Measurements from ENCODE around the gene PRRG4.
A peak's percentile ranks its signal among the peaks of the same experiment; 100 is the strongest.
"Not testable (repeated sequence)": the region's sequence is repeated elsewhere in the genome, so short reads cannot be mapped to it uniquely, and the experiment has no call there.

PRRG4 gene

DNA sequence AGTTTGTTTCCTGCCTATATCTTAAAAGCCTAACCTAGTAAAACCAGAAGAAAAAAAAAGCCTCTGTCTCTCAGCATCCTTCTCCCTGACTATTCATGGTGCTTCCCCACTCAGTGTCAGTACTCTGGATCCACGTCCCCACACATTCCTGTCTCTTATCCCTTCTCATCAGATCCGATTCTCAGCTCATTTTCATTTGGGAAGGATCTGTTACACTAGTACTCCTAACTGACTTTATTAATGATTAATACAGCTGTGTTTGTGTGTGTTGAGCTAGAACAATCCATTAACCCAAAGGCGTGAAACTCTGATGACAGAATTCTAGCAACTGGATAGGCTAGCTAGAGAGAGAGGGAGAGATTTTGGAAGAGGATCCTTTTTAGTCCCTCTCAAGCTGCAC is 1.5 kb downstream of the PRRG4 start:
- no peak for DNase-seq

DNA sequence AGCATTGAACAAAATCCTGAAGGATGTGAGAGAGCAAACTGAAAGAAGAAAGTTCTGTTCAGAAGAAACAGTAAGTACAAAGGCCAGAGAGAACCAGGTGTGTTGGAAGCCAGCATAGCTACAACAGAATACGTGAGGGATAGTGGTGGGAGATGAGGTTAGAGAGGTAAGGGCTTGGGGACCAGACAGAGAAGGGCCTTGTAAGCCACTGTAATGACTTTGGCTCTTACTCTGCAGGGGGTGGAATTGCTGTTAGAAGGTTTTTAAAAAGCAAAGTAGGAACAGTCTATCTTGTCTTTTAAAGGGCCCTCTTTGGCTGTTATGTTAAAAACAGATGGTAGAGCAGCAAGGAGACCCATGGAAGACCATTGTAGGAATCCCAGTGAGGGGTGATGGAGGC is 4.2 kb downstream of the PRRG4 start:
- DNase-seq = no peak

DNA sequence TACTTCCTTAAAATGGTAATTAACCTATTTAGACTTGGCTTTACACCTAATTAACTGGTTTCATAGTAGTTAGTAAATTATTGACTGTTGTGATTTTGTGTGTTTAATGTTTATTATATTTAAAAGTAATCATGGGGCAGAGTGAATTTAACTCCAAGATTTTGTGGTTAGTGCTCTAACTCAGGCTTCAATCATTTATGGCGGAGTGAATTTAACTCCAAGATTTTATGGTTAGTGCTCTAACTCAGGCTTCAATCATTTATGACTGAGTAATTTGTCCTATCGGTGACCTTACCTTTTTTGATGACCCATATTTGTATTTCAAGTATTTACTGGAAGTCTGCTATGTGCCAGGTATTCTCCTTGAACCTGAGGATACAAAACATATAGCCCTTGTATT is 7.2 kb downstream of the PRRG4 start:
- DNase-seq = no peak

DNA sequence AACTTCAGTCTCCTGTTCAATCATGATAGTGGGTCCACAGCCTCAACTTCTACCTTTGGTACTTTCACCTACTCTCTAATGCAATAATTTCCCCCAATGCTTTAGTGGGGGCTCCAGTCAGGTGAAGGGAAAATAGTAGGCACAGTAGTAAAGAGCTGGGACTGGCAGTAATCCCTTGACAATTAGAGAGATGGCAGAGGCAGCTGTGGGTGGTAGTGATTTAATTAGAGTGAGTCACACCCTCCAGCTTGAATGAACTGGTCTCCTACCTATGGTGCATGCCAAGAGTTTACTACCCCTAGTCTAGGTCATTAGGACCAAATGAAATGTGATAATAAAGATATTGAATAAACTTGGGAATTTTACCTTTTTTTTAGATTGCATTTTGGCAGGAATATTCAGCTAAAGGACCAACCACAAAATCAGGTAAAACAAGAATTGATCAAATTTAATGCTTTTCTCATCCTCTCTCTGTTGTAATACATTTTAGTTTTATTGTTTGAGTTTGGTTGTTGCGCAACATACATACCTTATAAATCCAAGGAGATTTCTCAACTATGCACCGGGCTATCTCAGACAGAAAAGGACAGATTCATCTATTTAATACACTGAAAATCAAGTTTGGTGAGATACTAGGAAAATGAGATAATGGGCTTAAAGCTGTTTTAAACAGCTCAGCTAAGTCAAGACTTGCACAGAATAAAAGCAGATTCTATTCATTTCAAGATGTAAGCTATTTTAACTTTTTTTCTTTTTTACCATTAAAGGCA is 9.0 kb downstream of the PRRG4 start:
- peak; percentile 13 for DNase-seq

DNA sequence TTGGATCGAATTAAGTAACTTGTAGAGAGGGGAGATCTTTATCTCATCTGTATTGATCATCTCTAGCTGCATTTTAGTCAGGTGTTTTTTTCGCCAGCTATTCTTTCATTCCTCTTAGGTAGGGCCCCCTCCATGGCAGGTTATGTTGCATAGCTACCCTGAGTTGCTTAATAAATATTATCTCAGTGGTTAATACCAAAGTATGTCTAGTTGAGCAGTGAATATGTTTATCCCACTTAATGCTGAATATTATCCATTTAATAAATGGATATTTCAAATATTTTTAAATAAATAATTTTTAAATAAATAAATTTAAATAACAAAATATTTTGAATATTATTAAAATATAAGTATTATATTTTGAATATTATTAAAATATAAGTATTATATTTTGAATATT is 9.6 kb downstream of the PRRG4 start:
- DNase-seq = peak; percentile 4

DNA sequence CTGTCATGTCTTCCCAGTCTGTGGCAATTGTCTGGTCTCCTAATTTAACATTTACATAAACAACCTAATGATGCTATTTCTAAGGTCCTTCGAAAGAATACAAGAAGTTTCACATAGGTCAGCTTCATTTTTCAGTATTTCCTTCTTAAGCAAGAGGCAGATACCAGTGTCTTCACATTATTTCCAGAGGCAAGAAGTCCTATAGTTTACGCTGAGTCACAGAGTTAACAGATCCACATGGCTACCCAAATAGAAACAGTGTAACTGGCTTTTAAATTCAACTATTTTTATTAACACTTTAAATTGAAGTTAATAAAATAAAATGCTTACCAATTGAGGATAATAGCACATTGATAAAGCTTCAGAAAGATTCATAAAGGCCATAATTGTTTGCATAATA is 10.9 kb downstream of the PRRG4 start:
- DNase-seq = no peak

DNA sequence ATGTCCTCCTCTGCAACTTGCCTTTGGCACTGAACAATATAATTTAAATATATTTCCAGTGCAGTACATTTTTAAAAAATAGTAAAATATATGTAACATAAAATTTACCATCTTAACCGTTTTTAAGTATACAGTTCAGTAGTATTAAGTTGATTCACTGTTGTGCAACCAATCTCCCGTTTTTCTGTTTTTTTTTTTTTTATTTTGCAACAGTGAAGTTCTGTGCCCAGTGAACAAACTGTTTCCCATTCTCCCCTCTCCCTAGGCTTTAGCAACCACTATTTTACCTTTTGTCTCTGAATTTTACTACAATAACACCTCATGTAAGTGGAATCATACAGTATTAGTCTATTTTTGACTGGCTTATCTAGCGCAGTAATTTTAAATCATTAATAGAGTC is 13.8 kb downstream of the PRRG4 start:
- no peak for DNase-seq

DNA sequence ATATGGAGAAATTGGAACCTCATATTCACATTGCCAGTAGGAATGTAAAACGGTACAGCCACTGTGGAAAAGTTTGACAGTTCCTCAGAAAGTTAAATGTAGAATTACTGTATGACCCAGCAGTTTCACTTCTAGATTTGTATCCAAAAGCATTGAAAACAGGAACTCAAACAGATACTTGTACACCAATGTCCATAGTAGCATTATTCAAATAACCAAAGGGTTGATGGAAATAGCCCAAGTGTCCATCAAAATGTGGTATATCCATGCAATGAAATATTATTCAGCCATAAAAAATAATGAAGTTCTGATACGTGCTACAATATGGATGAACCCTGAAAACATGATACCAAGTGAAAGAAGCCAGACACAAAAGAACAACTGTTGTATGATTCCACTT is 17.8 kb downstream of the PRRG4 start:
- DNase-seq = no peak

DNA sequence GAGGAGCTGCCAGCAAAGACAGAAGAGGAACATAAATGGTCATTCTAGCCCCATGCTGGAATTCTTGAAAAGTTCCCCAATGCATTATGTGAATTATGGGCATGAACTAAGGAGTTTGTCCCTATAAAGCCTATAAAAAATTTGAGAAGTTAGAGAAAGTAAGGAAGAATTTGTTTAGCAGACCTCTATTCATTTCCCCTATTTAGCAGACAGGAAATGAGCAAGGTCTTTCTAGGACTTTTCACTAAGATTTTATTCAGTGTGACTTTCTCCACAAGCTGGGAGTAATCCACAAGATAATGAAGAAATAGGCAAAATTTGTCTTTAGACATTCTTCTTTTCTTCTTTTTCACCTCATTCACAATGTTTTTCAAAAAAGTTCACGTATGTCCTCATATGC is 20.0 kb downstream of the PRRG4 start:
- DNase-seq = no peak

DNA sequence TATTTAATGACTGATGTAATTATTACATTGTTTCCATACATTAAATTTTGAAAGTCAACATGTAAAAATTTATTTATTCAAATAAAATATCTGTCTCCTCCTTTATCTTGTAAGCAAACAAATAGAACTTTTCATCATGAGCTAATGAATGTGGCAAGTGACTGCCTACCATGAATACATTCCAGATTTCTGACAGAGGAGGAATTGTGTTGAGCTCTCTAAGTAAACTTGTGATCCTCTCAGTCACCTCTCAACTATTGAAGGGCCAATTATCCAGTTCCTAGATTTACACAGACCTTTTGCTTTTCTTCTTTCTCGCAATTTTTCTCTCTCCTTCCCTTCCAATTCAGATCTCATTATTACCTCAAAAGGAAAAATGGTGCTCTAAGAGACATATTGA is 21.5 kb downstream of the PRRG4 start:
- DNase-seq = no peak

DNA sequence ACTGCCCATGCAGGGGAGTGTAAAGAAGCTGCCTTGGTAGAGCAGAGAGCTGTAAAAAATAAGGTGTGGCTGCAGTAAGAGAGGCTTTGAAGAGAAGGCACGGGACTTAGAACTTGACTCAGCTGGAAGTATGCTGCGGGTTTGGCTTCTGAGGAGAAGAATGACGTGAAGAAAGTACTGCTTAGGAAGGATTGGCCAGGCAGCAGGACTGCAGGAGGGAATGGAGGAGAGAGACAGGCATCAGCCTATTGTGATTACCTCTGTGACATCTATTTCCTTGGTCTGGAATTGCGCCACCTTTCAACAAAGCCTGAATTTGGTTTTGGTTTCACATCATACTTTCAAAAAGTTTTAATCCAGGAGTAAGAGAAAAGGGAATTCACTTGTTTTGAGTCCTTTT is 22.5 kb downstream of the PRRG4 start:
- no peak for DNase-seq

DNA sequence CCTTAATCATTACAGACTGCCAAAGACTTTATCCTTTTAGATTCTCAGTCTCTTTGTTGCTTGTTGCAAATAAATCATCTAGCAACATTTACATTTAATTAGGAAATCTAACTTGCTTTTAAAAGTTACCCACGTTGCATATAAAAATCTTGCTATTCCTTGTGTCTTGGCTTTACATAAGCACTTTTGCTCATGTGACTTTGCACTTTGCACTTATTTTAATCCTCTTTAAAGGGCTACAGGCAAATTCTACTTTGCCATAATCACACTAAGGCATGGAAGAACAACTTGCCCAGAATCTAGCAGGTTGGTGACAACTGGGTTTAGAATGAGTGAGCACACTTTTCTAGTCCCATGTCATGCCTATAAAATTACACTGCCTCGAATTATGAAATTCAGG is 25.9 kb downstream of the PRRG4 start:
- DNase-seq = peak; percentile 58

DNA sequence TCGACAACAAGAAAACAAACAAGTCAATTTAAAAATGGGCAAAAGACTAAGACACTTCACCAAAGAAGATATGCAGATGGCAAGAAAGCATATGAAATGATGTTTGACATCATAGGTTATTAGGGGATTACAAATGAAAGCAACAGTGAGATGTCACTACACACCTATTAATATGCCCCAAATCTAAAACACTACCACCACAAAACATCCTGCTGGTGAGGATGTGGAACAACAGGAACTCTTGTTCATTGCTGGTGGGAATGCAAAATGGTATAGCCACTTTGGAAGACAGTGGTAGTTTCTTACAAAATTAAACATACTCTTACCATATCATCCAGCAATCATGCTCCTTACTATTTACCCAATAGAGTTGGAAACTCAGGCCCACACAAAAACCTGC is 29.0 kb downstream of the PRRG4 start:
- DNase-seq = peak; percentile 1

DNA sequence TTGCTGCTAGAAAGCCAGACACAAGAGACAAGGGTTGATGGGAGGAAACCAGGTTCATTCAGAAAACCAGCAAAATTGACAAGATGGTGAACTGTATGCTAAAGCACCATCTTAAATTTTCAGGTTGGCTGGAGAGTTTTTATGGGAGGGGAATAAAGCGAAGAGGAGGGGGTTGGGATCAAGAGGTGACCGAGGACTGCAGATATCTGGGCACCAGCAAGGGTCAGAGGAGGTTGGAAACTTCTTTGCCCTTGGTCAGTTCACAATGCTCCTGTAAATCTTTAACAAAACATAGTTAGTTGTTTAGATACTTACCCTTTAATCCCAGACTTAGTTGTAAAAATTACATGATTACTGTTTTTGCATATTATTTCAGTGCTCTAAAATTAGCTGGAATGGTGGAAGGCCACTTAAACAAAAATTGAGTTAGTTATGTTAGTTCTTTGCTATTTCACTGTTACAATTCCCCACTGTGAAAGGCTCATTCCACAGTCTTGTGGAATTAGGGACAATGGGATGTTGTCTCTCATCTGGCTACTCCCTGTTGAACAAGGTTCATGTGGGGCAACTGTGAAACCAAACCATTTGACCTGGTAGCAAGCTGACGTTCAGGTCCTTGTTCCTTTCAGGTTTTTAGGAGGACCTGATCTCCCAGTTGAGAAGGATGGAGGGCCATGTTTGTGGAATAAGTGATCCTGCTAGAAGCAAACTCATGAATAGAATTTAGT is 32.3 kb downstream of the PRRG4 start:
- DNase-seq = no peak

DNA sequence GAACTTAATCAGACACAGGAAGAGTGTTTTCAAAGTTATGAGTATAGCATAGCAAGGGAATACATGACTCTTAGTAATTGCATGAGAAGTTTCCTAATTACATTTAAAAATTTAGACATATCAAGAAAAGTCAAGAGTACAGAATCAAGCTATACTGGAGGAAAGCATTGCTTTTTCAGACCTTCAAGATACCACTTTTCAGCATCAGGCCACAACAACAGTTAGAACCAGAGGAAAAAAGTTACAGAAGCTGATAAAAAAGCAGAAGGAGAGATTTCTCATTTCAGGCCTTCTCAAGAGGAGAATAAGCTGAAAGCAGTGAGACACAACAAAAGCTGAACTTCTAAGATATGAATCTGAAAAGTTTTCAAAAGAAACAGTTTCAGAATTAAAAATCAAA is 34.8 kb downstream of the PRRG4 start:
- DNase-seq = no peak

DNA sequence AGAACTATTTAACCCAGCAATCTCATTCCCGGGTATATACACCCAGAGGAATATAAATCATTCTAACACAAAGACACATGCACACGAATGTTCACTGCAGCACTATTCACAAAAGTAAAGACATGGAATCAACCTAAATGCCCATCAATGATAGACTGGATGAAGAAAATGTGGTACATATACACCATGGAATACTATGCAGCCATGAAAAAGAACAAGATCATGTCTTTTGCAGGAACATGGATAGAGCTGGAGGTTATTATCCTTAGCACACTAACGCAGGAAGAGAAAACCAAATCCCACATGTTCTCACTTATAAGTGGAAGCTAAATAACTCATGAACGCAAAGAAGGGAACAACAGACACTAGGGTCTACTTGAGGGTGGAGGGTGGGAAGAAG is 39.0 kb downstream of the PRRG4 start:
- DNase-seq = not testable (repeated sequence)

DNA sequence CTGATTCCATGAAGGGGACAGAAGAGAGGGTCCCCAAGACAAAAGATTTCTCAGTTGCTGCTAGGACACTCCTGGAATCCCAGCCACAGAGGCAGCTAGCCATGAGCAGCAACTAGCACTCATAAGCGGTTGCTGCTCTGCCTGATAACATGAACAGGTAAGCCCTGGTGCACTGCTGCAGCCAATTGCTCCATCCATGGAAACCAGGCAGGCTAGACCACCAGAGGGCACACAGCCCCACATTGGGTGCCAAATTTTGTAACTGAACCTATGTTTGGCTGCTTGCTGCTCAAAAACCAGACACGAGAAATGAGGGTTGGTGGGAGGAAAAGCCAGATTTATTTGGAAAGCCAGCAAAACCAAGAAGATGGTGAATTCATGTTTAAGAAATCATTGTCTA is 40.9 kb downstream of the PRRG4 start:
- DNase-seq = peak; percentile 51

DNA sequence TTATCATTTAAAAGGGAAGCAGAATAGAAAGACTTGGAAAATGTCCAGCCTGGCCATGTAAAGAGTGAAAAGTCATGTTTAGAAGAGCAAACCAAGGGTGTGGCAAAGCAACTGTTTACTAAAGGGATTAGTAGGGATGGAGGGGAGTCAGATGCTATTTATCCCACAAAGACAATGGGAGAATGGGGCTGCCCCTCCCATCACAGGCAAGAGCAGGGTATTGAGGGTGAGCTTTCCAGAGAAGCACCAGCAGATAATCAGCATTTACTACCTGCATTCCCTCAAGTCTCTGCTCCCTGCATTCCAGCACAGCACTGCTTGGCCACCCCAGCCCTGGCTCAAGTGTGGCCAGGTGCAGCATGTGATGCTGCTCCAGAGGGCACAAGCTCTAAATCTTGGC is 44.4 kb downstream of the PRRG4 start:
- DNase-seq = peak; percentile 74

DNA sequence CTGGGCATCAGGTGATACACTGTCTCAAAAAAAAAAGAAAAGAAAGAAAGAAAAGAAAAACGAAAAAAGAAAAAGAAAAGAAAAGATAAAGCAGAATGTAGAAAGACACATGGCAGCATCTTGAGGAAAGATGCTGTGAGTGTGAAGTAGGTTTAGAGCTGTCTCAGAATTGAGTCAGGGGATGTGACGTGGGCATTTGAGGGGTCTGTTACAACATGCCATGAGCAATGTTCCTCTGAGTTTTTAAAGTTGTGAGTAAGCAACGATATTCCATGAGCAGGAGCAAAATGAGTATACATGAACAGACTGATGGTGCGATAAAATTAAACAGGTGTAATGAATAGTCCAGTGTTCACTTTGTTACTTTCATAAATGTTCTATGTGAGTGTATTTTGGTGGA is 51.6 kb downstream of the PRRG4 start:
- DNase-seq = no peak

DNA sequence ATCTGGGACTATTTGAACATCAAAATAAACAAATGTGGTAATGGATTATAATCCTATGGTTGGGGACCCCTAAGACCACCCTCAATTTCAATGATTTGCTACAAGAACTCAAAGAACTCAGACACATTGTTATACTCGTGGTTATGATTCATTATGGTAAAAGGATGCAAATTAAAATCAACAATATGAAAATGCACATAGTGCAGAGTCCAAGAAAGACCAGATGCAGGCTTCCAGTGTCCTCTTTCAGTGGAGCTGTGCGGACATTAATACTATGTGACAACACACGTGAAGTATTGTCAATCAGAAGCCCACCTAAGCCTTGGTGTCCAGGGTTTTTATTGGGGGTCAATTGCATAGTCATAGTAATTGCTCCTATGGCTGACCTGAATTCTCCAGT is 53.7 kb downstream of the PRRG4 start:
- no peak for DNase-seq

DNA sequence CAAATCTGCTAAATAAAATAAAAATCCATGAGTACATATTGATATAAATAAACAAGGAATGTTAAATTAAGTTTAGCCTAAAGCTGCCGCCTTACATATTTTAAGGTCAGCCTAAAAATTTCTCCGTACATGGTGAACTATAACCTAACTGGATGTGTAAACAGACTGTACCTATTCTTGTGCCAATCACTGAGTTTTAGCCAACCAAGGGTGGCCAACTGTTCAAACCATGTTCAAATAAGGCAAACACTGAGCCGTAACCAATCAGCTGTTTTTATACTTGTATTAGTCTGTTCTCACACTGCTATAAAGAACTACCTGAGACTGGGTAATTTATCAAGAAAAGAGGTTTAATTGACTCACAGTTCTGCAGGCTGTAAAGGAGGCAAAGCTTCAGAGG is 54.3 kb downstream of the PRRG4 start:
- no peak for DNase-seq

DNA sequence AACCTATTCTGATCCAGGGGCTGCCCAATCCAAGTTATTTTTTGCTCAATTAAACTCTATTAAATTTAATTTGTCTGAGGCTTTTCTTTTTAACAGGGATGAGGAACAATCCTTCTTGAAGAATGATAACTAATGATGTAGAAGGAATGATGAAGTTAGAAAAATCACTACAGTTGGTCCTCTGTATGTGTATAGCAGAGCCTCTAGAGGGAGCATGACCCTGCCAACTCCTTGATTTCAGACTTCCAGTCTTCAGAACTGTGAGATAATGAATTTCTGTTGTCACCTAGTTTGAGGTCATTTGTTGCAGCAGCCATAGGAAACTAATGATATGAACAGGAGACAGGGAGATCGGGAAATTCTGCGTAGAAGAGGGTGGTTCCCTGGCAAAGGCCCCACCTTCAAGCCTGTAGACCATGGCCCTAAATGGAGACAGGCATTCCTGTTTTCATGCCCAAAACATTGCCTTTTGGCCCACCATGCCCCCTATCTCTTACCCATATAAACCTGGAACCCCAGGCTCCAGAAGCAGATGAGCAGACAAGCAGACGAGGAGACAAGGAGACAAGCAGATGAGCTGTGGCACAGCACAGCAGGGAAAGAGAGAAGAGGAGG is 55.1 kb downstream of the PRRG4 start:
- peak; percentile 5 for DNase-seq

DNA sequence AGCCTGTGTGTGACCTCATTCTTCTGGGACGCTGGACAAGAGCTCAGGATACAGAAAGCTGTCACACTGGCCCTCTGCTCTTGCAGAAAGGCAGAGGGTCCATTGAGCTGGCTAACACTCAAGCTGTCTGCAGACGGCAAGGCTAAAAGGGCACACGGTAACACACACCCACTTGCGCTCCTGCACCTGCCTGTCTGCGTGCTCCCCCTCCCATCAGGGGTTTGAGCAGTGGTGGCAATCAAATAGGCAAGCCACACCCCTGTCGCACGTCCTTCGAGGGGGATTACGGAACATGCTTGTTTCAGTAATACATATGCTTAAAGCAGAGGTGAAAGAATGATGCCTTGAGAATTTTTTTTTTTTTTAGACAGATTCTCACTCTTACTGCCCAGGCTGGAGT is 55.8 kb downstream of the PRRG4 start:
- DNase-seq = no peak

DNA sequence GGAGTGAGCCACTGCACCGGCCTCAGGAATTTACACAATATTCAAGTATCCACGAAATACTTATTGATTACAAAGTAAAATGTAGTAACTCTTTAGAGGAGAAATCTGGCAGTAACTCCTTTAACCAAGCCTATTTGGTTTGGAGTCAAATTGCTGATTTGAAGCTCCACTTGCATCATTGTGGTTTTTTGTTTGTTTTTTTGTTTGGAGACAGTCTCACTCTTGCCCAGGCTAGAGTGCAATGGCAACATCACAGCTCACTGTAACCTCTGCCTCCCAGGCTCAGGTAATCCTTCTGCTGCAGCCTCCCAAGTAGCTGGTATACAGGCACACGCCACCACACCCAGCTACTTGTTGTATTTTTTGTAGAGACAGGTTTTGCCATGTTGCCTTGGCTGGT is 56.5 kb downstream of the PRRG4 start:
- no peak for DNase-seq

All from NCI-H82 (cell line).